ENCODE measurements around the gene PCCB.

- TF ChIP-seq, protein P1, sequence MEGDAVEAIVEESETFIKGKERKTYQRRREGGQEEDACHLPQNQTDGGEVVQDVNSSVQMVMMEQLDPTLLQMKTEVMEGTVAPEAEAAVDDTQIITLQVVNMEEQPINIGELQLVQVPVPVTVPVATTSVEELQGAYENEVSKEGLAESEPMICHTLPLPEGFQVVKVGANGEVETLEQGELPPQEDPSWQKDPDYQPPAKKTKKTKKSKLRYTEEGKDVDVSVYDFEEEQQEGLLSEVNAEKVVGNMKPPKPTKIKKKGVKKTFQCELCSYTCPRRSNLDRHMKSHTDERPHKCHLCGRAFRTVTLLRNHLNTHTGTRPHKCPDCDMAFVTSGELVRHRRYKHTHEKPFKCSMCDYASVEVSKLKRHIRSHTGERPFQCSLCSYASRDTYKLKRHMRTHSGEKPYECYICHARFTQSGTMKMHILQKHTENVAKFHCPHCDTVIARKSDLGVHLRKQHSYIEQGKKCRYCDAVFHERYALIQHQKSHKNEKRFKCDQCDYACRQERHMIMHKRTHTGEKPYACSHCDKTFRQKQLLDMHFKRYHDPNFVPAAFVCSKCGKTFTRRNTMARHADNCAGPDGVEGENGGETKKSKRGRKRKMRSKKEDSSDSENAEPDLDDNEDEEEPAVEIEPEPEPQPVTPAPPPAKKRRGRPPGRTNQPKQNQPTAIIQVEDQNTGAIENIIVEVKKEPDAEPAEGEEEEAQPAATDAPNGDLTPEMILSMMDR (IDR thresholded peaks at IDR 0.05) = no peak
- TF ChIP-seq EZH2 (IDR thresholded peaks at IDR 0.05; ENCODE audit: borderline replicate concordance, insufficient read depth, low read depth, low read length, poor library complexity, severe bottlenecking) = no peak
These were observed 20.0 kb downstream of the PCCB start for GRCh38 chr3:136270179-136270578.

Measured in B cell (primary cell).